Stimulated activated CD4-positive, alpha-beta T cell treated with anti-CD3 and anti-CD28 coated beads, Interleukin-2, amount 100 ng/mL, for 24 hours (primary cell): ENCODE measurements around the gene UBR4.

Experiments used
- DNase-seq, 2 donors: peaks; one replicate each; pipeline ENCODE4 v3.0.0-alpha.2; 2020

UBR4 gene

DNA sequence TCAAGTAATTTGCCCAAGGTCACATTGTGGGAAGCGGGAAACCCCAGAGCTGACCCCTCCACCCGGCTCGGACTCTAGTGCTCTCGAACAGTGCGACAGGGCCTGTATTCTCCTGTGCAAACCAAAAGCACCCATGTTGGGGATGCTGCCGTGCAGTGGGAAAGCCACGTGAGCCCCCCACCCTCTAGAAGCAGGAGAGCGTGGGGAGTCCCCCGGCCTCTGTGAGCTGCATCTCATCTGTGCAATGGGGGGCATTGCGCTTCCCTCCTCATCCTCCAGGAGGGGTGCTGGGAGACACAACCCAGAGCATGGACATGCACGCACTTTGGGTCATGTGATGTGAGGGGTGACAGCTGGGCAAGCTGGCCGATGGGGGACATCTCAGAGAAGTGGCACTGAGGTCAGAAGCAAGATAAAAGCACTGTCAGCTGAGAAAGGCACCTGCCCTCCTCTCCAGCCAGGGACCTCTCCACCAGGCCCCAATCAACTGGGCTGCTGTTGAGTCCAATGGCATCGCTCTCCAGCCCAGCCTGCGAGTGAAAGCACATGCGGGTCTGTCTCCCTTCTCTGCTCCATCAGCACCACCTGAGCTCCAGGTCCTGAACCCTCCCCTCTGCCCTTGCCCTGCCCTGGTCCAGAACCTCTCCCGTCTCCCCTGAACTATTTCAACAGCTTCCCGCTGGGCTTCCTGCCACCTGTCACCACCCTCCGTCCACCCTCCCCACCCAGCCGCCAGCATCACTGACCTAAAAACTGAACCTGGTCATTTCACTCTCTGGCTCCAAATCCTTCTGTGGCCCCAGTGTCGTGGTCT, 177.2 kb downstream of the UBR4 start:
- no peak for DNase-seq

DNA sequence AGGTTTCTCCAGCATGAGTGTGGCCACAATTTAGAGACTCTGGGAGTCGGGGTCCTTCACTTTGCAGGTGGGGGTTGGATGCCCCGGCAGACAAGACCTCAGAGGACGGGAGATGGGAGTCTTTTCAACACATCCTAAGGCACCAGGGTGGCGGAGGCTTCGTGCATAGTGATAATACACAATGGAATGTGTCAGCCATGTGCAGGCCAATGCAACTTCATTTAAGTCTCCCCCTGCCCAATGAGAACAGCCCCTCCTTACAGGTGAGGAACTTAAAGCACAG, 177.7 kb downstream of the UBR4 start:
- DNase-seq = no peak

DNA sequence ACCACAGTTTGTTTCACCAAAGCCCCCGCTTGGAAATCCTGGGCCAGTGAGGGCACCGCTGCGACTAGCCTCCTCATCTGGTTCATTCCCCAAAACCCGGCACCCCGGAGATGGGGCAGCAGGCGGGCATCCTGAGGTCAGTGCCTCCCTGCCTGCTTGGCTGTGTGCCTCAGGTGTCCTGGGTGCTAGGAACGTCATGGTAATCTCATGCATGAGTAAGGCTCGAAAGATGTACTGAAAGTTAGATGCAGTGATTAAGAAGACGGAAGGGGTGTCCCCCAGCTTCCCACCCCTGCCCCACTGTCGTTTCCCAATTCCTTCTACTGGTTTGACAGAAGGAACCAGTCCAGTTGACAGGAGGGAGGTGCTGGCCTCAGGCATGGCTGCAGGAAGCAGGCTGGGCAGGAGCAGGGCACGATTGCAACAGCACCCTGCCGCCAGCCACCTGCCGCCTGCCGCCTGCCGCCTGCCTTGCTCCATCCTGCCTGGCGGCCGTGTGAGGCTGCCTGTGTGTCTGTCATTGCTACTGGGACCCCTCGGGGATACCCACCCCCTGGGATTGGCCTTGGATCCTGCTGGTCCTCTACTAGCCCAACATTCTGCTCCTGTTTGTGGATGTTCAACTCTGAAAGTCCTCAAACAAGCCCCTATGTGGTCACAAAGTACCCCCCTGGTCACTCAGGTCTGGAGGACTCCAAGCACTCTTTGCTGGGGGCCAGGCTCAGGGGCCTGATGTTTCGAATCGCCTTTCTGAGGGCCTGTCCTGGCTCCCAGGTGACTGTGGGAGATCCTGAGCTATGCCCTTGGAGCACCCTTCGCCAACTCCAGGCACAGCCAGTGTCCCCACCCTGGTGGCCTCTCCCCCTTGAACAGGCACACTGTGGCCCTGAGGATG, 180.6 kb downstream of the UBR4 start:
- peak in 1 of 2 donors; percentile 9 for DNase-seq

DNA sequence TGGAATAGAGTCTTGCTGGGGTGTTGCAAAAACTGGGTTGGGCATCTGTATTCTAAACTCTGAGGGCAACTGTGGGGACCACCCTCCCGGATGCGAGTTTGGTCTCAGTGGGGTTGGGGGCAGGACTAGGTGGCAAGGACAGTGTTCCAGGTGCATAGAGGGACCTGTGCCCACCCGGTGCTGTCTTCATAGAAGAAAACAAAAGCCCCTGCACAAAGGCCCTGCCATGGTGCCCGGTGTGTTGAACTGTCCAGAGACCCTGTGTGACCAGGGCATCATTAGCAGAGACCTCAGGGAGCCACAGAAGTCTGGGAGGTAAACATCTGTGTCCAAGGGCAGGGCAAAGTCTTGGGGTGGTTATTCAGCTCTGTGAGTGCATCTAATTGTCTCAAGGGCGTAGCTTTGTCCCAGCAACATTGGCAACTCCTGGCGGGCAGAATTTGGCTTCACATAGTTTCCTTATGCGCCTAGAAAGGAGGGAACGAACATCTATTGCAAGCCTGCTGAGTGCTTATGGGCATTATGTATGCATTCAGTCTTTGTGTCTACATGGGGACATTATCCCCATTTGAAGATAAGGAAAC, 181.4 kb downstream of the UBR4 start:
- DNase-seq = no peak

DNA sequence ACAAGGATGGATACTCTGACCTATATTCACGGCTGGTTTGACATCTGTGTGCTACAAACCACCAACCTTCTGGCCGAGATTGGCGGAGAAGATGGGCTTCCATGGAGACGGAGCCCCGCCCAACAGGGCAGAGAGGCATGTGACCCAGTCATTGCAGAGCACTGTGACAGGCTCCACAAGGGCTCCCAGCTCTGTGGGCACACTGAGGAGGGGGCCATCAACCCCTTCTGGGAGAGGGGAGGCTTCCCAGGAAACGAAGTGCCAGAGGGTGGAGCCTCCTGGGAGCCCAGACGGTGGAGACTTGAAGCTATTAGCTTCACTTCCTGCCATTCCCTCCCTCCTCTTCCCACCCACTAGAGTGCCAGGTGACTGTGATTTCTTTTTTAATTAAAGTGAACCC, 182.0 kb downstream of the UBR4 start:
- DNase-seq = no peak
